IMR-90 (cell line): Measurements from ENCODE around the gene DSCAM. TPM values are rescaled to one million over a fixed set of nuclear protein-coding genes. Genes with fewer than 3 reads are reported as not detected.

Experiments
- ATAC-seq: fragments of 200-7000 bp; cut with Tn5 transposase; 2 replicates; pipeline ENCODE4 v1.9.1; 2020; ENCODE audit warnings: low read depth, mild to moderate bottlenecking, moderate library complexity
- BruUV-seq: library from RNA; stranded (reverse); fragments of 400-500 nt; replicated peaks from 2 replicates; lab custom pipeline; 2021; lab: Mats Ljungman, UMichigan
- CTCF ChIA-PET: fragments of 300-600 bp; formaldehyde crosslinking; extraction: SDS; loops from one replicate; lab custom pipeline; 2021; ENCODE audit warnings: antibody characterized with exemption; lab: Yijun Ruan, JAX
- POLR2A ChIA-PET: fragments of 300-600 bp; sonication (Branson Sonifier 250); formaldehyde crosslinking; loops from one replicate; lab custom pipeline; 2022; ENCODE audit warnings: antibody characterized with exemption; ENCODE audit not compliant: unreplicated experiment; lab: Charles Lee
- DNase-seq: peaks from one replicate; pipeline ENCODE4 v3.0.0; 2013
- H2AFZ ChIP-seq: replicated peaks from 2 replicates; pipeline ENCODE3; 2013; ENCODE audit warnings: low read length, mild to moderate bottlenecking; ENCODE audit not compliant: poor library complexity
- H2AK5ac ChIP-seq: 2 replicates; pipeline ENCODE4 v1.6.1; 2013; ENCODE audit warnings: low read depth, low read length, inconsistent platforms
- H2AK9ac ChIP-seq: replicated peaks from 2 replicates; pipeline ENCODE3; 2013; ENCODE audit warnings: mild to moderate bottlenecking, low read depth, low read length, moderate library complexity; ENCODE audit not compliant: poor library complexity
- H2BK120ac ChIP-seq: 2 replicates; pipeline ENCODE4 v1.6.1; 2013; ENCODE audit warnings: low read depth, low read length, inconsistent platforms
- H2BK15ac ChIP-seq: 3 replicates; pipeline ENCODE4 v1.6.1; 2013; ENCODE audit warnings: low read depth, low read length, inconsistent platforms
- H2BK20ac ChIP-seq: 2 replicates; pipeline ENCODE4 v1.6.1; 2013; ENCODE audit warnings: low read depth, mild to moderate bottlenecking, inconsistent platforms, low read length, moderate library complexity
- H2BK5ac ChIP-seq: 2 replicates; pipeline ENCODE4 v1.6.1; 2013; ENCODE audit warnings: mild to moderate bottlenecking, low read depth, low read length, inconsistent platforms; ENCODE audit not compliant: poor library complexity, severe bottlenecking
- H3K14ac ChIP-seq: replicated peaks from 2 replicates; pipeline ENCODE4 v1.6.1; 2013; ENCODE audit warnings: low read depth, low read length, inconsistent platforms
- H3K18ac ChIP-seq: 2 replicates; pipeline ENCODE4 v1.6.1; 2013; ENCODE audit warnings: low read depth, low read length, control low read depth
- H3K23ac ChIP-seq: 2 replicates; pipeline ENCODE4 v1.6.1; 2013; ENCODE audit warnings: low read depth, low read length, inconsistent platforms
- H3K27ac ChIP-seq: 2 replicates; pipeline ENCODE4 v1.5.1; 2013; ENCODE audit warnings: mild to moderate bottlenecking, control low read depth, low read length; ENCODE audit not compliant: insufficient read depth
- H3K27me3 ChIP-seq: 2 replicates; pipeline ENCODE4 v1.6.1; 2013; ENCODE audit warnings: low read length; ENCODE audit not compliant: control insufficient read depth, insufficient read depth
- H3K36me3 ChIP-seq: 2 replicates; pipeline ENCODE4 v1.6.1; 2013; ENCODE audit warnings: low read length, mixed read lengths; ENCODE audit not compliant: control insufficient read depth, insufficient read depth
- H3K4ac ChIP-seq: 2 replicates; pipeline ENCODE4 v1.6.1; 2013; ENCODE audit warnings: low read depth, low read length, inconsistent platforms
- H3K4me1 ChIP-seq: 2 replicates; pipeline ENCODE4 v1.6.1; 2013; ENCODE audit warnings: low read length, mixed read lengths; ENCODE audit not compliant: control insufficient read depth, insufficient read depth
- H3K4me2 ChIP-seq: 2 replicates; pipeline ENCODE4 v1.6.1; 2013; ENCODE audit warnings: low read depth, mild to moderate bottlenecking, control low read depth, low read length, moderate library complexity
- H3K4me3 ChIP-seq: 2 replicates; pipeline ENCODE4 v1.5.1; 2013; ENCODE audit warnings: low read depth, mild to moderate bottlenecking, control low read depth, low read length, moderate library complexity; ENCODE audit not compliant: insufficient read depth
- H3K56ac ChIP-seq: 2 replicates; pipeline ENCODE4 v1.6.1; 2013; ENCODE audit warnings: low read length, inconsistent platforms; ENCODE audit not compliant: insufficient read depth; ENCODE audit errors: extremely low read depth
- H3K79me1 ChIP-seq, 2 experiments: 2 replicates each; pipeline ENCODE4 v1.6.1; 2013; ENCODE audit warnings: low read length in 2 of 2, inconsistent platforms in 1 of 2, low read depth in 1 of 2
- H3K9ac ChIP-seq: 2 replicates; pipeline ENCODE4 v1.6.1; 2013; ENCODE audit warnings: low read depth, low read length, control low read depth
- H3K9me1 ChIP-seq: 2 replicates; pipeline ENCODE4 v1.6.1; 2013; ENCODE audit warnings: low read length, inconsistent platforms; ENCODE audit not compliant: insufficient read depth
- H3K9me3 ChIP-seq: 2 replicates; pipeline ENCODE4 v1.6.1; 2013; ENCODE audit warnings: low read length; ENCODE audit not compliant: control insufficient read depth, insufficient read depth
- H4K20me1 ChIP-seq: 2 replicates; pipeline ENCODE4 v1.6.1; 2013; ENCODE audit warnings: low read length, inconsistent platforms; ENCODE audit not compliant: insufficient read depth
- H4K5ac ChIP-seq: 2 replicates; pipeline ENCODE4 v1.6.1; 2013; ENCODE audit warnings: mild to moderate bottlenecking, low read depth, low read length, control low read depth
- H4K8ac ChIP-seq, 2 experiments: 2 replicates each; pipeline ENCODE4 v1.6.1; 2013; ENCODE audit warnings: low read depth in 2 of 2, low read length in 2 of 2, control low read depth in 1 of 2, inconsistent platforms in 1 of 2
- H4K91ac ChIP-seq: 2 replicates; pipeline ENCODE4 v1.6.1; 2013; ENCODE audit warnings: low read depth, low read length, inconsistent platforms; ENCODE audit not compliant: insufficient read depth
- CEBPB ChIP-seq: IDR thresholded peaks from 2 replicates; pipeline ENCODE4 v1.6.1; 2012; ENCODE audit warnings: low read depth, low read length, improper control_type of control experiment
- CHD1 ChIP-seq: IDR thresholded peaks from 2 replicates; pipeline ENCODE4 v1.6.1; 2012; ENCODE audit warnings: low read depth, low read length, improper control_type of control experiment
- FOS ChIP-seq: fragments of 150-350 bp; IDR thresholded peaks from 2 replicates; pipeline ENCODE4 v1.6.1; 2016; ENCODE audit warnings: low read depth, low read length
- MAFK ChIP-seq: IDR thresholded peaks from 2 replicates; pipeline ENCODE4 v1.6.1; 2012; ENCODE audit warnings: low read depth, low read length, improper control_type of control experiment
- MAZ ChIP-seq: IDR thresholded peaks from 2 replicates; pipeline ENCODE4 v1.6.1; 2012; ENCODE audit warnings: low read depth, mild to moderate bottlenecking, low read length, improper control_type of control experiment, moderate library complexity, borderline replicate concordance
- POLR2A ChIP-seq: IDR thresholded peaks from 2 replicates; pipeline ENCODE4 v1.6.1; 2012; ENCODE audit warnings: mild to moderate bottlenecking, low read depth, low read length
- RAD21 ChIP-seq: IDR thresholded peaks from 2 replicates; pipeline ENCODE4 v1.6.1; 2012; ENCODE audit warnings: low read length, improper control_type of control experiment
- SMC3 ChIP-seq: fragments of 150-350 bp; IDR thresholded peaks from 2 replicates; pipeline ENCODE4 v1.6.1; 2016; ENCODE audit warnings: low read depth, mild to moderate bottlenecking, antibody characterized with exemption, low read length, moderate library complexity
- WGBS, 2 experiments: methylation state at CpG; one replicate each; pipeline versions ENCODE4 v1.1.5 to v1.1.7; 2013; ENCODE audit warnings: missing lambda C conversion rate in 2 of 2; ENCODE audit not compliant: insufficient read length in 1 of 2; ENCODE audit errors: extremely low coverage in 2 of 2; 5-methylcytosine and 5-hydroxymethylcytosine counted together
- dilution Hi-C: fragments of 300-500 bp; cut with HindIII; formaldehyde crosslinking; loops from one replicate; pipeline ENCODE4 v1.14.3; 2018; ENCODE audit warnings: low sequenced_read_pairs; ENCODE audit not compliant: unreplicated experiment
- in situ Hi-C: fragments of 300-500 bp; cut with MboI; formaldehyde crosslinking; loops from 3 replicates; pipeline ENCODE4 v1.14.3; 2019; ENCODE audit warnings: low sequenced_read_pairs, inconsistent platforms, mixed read lengths
- intact Hi-C: fragments of 100-400 bp; cut with micrococcal nuclease; formaldehyde crosslinking; loops from 2 replicates; pipeline ENCODE4 v1.10.0; 2022
- polyA plus RNA-seq, 3 experiments: library from polyadenylated mRNA; depleted of rRNA; stranded (reverse); fragments of >200 nt; gene quantifications; 2 replicates each; pipeline ENCODE4 v1.2.3, GENCODE V29; 2012; ENCODE audit warnings: low replicate concordance in 1 of 3
- total RNA-seq: library from RNA; depleted of rRNA; stranded (reverse); fragments of >200 nt; gene quantifications from 2 replicates; pipeline ENCODE4 v1.2.3, GENCODE V29; 2012
- TF ChIP-seq, protein P1 (sequence below): fragments of 150-350 bp; IDR thresholded peaks from 2 replicates; pipeline ENCODE4 v1.6.1; 2017; ENCODE audit warnings: mild to moderate bottlenecking, antibody characterized with exemption, low read length, low read depth
- TF ChIP-seq, protein P2 (sequence below): conservative IDR thresholded peaks from 2 replicates; pipeline ENCODE4 v1.5.1; 2012; ENCODE audit warnings: mild to moderate bottlenecking, low read depth, low read length, improper control_type of control experiment
- TF ChIP-seq, protein P3 (sequence below): fragments of 150-350 bp; IDR thresholded peaks from 2 replicates; pipeline ENCODE4 v1.6.1; 2016; ENCODE audit warnings: low read depth, mild to moderate bottlenecking, low read length, moderate library complexity, borderline replicate concordance

Gene DSCAM
- total and polyA plus RNA-seq, 2 of the 4 experiments (the other 2 are of a cell fraction): under 0.01 to 0.02 TPM

DNA sequence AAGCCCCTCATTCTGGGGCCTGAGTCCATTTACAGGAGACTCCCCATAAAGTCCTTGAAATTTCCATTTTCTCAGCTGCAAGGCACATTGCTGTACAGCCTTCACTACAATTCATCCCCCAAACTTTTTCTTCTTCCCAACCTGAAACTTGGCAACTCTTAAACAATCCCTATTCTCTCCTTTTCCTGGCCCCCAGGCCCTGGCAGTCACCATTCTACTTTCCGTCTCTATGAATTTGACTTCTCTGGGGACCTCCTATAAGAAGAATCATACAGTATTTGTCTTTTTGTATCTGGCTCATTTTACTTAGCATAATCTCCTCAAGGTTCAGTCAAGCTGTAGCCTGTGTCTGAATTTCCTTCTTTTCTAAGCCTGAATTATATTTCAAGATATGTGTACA, 646.8 kb downstream of the DSCAM start:
- dilution Hi-C loops: no loop called here
- no TSS peak for BruUV-seq
- POLR2A ChIA-PET: no interaction called here

More for the DNA sequence above, 646.8 kb downstream of the DSCAM start:
- no peak overlapping the region for H2AFZ ChIP-seq
- H3K9me1 ChIP-seq: no peaks in the 10 kb centered on the region
- no peak overlapping the region for H2AK5ac ChIP-seq
- ATAC-seq: no peak
- H2AK9ac ChIP-seq: no peak overlapping the region
- H4K91ac ChIP-seq: no peak overlapping the region
- H3K9ac ChIP-seq: no peak overlapping the region
- H3K79me1 ChIP-seq: no peaks in the 10 kb centered on the region
- no peak overlapping the region for H3K14ac ChIP-seq
- H2BK15ac ChIP-seq: no peak overlapping the region
- CTCF ChIA-PET: no interaction called here
- no peaks in the 10 kb centered on the region for H4K20me1 ChIP-seq
- H3K27ac ChIP-seq: no peak overlapping the region
- intact Hi-C loops: no loop called here
- H3K4me1 ChIP-seq: no peaks in the 10 kb centered on the region
- H3K4me3 ChIP-seq: no peak overlapping the region
- no peak overlapping the region for H3K4ac ChIP-seq
- in situ Hi-C loops: no loop called here
- H2BK5ac ChIP-seq: no peak overlapping the region
- DNase-seq: no peak
- no CpG with 5 or more reads among the region's 1 CpG for WGBS, 2 experiments
- no peaks in the 10 kb centered on the region for H3K27me3 ChIP-seq
- H4K5ac ChIP-seq: no peak overlapping the region
- no peak overlapping the region for H3K56ac ChIP-seq
- H3K4me2 ChIP-seq: no peak overlapping the region
- H4K8ac ChIP-seq: no peak overlapping the region
- H2BK20ac ChIP-seq: no peak overlapping the region
- no peak for TF ChIP-seq POLR2A
- TF ChIP-seq FOS: no peak
- TF ChIP-seq SMC3: no peak
- no peak for TF ChIP-seq MAFK
- TF ChIP-seq, protein P1, sequence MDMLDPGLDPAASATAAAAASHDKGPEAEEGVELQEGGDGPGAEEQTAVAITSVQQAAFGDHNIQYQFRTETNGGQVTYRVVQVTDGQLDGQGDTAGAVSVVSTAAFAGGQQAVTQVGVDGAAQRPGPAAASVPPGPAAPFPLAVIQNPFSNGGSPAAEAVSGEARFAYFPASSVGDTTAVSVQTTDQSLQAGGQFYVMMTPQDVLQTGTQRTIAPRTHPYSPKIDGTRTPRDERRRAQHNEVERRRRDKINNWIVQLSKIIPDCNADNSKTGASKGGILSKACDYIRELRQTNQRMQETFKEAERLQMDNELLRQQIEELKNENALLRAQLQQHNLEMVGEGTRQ: no peak
- TF ChIP-seq, protein P2, sequence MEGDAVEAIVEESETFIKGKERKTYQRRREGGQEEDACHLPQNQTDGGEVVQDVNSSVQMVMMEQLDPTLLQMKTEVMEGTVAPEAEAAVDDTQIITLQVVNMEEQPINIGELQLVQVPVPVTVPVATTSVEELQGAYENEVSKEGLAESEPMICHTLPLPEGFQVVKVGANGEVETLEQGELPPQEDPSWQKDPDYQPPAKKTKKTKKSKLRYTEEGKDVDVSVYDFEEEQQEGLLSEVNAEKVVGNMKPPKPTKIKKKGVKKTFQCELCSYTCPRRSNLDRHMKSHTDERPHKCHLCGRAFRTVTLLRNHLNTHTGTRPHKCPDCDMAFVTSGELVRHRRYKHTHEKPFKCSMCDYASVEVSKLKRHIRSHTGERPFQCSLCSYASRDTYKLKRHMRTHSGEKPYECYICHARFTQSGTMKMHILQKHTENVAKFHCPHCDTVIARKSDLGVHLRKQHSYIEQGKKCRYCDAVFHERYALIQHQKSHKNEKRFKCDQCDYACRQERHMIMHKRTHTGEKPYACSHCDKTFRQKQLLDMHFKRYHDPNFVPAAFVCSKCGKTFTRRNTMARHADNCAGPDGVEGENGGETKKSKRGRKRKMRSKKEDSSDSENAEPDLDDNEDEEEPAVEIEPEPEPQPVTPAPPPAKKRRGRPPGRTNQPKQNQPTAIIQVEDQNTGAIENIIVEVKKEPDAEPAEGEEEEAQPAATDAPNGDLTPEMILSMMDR: no peak
- no peak for TF ChIP-seq RAD21
- no peak for TF ChIP-seq CHD1
- TF ChIP-seq, protein P3, sequence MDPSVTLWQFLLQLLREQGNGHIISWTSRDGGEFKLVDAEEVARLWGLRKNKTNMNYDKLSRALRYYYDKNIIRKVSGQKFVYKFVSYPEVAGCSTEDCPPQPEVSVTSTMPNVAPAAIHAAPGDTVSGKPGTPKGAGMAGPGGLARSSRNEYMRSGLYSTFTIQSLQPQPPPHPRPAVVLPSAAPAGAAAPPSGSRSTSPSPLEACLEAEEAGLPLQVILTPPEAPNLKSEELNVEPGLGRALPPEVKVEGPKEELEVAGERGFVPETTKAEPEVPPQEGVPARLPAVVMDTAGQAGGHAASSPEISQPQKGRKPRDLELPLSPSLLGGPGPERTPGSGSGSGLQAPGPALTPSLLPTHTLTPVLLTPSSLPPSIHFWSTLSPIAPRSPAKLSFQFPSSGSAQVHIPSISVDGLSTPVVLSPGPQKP: no peak
- no peak for TF ChIP-seq CEBPB
- TF ChIP-seq MAZ: no peak
- H3K36me3 ChIP-seq: no peaks in the 10 kb centered on the region
- H3K9me3 ChIP-seq: peaks cover 22% of the 10 kb centered on the region
- H3K23ac ChIP-seq: no peak overlapping the region
- H2BK120ac ChIP-seq: no peak overlapping the region
- H3K18ac ChIP-seq: no peak overlapping the region
